K562 (cell line): ENCODE measurements around the gene VWA7. TPM values are rescaled to one million over a fixed set of nuclear protein-coding genes. Genes with fewer than 3 reads are reported as not detected.

ENCODE experiments used
- E2F5 ChIP-seq: sonication (generic); formaldehyde crosslinking; IDR thresholded peaks from 2 replicates; pipeline ENCODE4 v1.8.0; 2022; ENCODE audit warnings: mild to moderate bottlenecking, missing genetic modification reagents
- ETV5 ChIP-seq: sonication (generic); formaldehyde crosslinking; IDR thresholded peaks from 2 replicates; pipeline ENCODE4 v1.4.0; 2020; ENCODE audit warnings: low read depth, mild to moderate bottlenecking, missing genetic modification reagents
- FUS ChIP-seq: fragments of 200-400 bp; formaldehyde crosslinking; optimal IDR thresholded peaks from 2 replicates; pipeline ENCODE3; 2017; ENCODE audit warnings: low read depth, low read length
- GABPB1 ChIP-seq: sonication (generic); formaldehyde crosslinking; IDR thresholded peaks from 2 replicates; pipeline ENCODE4 v1.8.0; 2022; ENCODE audit warnings: mild to moderate bottlenecking, missing genetic modification reagents
- HDAC6 ChIP-seq: IDR thresholded peaks from 2 replicates; pipeline ENCODE4 v1.6.1; 2012; ENCODE audit warnings: low read depth, mild to moderate bottlenecking, control low read depth, inconsistent platforms, low read length, moderate library complexity
- LARP7 ChIP-seq: fragments of 450-650 bp; IDR thresholded peaks from 2 replicates; pipeline ENCODE4 v1.6.1; 2016
- MYBL2 ChIP-seq, 2 experiments: fragments of 450-650 bp in 1 of 2; sonication (generic) in 1 of 2; formaldehyde crosslinking in 1 of 2; IDR thresholded peaks; 2 replicates each; pipeline versions ENCODE4 v1.6.1 to v1.8.1; 2017 to 2022; ENCODE audit warnings: borderline replicate concordance in 1 of 2, inconsistent platforms in 1 of 2, low read depth in 1 of 2, mild to moderate bottlenecking in 1 of 2, missing genetic modification reagents in 1 of 2, moderate library complexity in 1 of 2
- PML ChIP-seq: IDR thresholded peaks from 2 replicates; pipeline ENCODE4 v1.6.1; 2012; ENCODE audit warnings: low read length, inconsistent platforms
- PURB ChIP-seq: sonication (generic); formaldehyde crosslinking; IDR thresholded peaks from 2 replicates; pipeline ENCODE4 v1.9.0; 2021; ENCODE audit warnings: low read depth, mild to moderate bottlenecking, missing genetic modification reagents
- RERE ChIP-seq: sonication (generic); formaldehyde crosslinking; IDR thresholded peaks from 2 replicates; pipeline ENCODE4 v1.8.0; 2023; ENCODE audit warnings: missing genetic modification reagents, mild to moderate bottlenecking, borderline replicate concordance
- ZFPM2 ChIP-seq: fragments of 250-450 bp; sonication (Bioruptor Pico); IDR thresholded peaks from 2 replicates; pipeline ENCODE4 v1.5.1; 2022; ENCODE audit warnings: mild to moderate bottlenecking
- ZNF232 ChIP-seq: sonication (generic); formaldehyde crosslinking; IDR thresholded peaks from 2 replicates; pipeline ENCODE4 v1.8.0; 2022; ENCODE audit warnings: mild to moderate bottlenecking, missing genetic modification reagents
- ZNF277 ChIP-seq: fragments of 250-450 bp; sonication (Bioruptor Pico); IDR thresholded peaks from 2 replicates; pipeline ENCODE4 v1.8.0; 2022; ENCODE audit warnings: inconsistent platforms, mild to moderate bottlenecking, moderate library complexity, borderline replicate concordance
- ZNF354B ChIP-seq: fragments of 250-450 bp; sonication (Bioruptor Pico); IDR thresholded peaks from 2 replicates; pipeline ENCODE4 v1.4.0; 2020
- ZNF395 ChIP-seq: fragments of 200-800 bp; sonication (Bioruptor generic); IDR thresholded peaks from 2 replicates; pipeline ENCODE4 v1.6.1; 2017; ENCODE audit warnings: missing genetic modification characterization, missing compliant biosample characterization
- ZNF408 ChIP-seq: fragments of 250-450 bp; sonication (Bioruptor Pico); IDR thresholded peaks from 2 replicates; pipeline ENCODE4 v1.4.0; 2020; ENCODE audit warnings: low read depth, mild to moderate bottlenecking, moderate library complexity
- ZNF41 ChIP-seq: fragments of 250-450 bp; sonication (Bioruptor Pico); conservative IDR thresholded peaks from 2 replicates; pipeline ENCODE4 v1.4.0; 2020; ENCODE audit warnings: mild to moderate bottlenecking
- ZNF551 ChIP-seq: fragments of 250-450 bp; sonication (Bioruptor Pico); IDR thresholded peaks from 2 replicates; pipeline ENCODE4 v1.5.0; 2021; ENCODE audit warnings: mild to moderate bottlenecking, moderate library complexity
- ZNF584 ChIP-seq: fragments of 200-800 bp; sonication (Bioruptor generic); IDR thresholded peaks from 2 replicates; pipeline ENCODE4 v1.6.1; 2016; ENCODE audit warnings: low read depth, mild to moderate bottlenecking, missing genetic modification characterization, missing compliant biosample characterization
- ZNF76 ChIP-seq: fragments of 250-450 bp; sonication (Bioruptor Pico); IDR thresholded peaks from 2 replicates; pipeline ENCODE4 v1.4.0; 2020; ENCODE audit warnings: mild to moderate bottlenecking, moderate library complexity, borderline replicate concordance
- polyA plus RNA-seq, 8 experiments: library from polyadenylated mRNA; depleted of rRNA in 4 of 8; stranded (reverse) in 5 of 8; unstranded in 3 of 8; fragments of >200 nt; fragmentation: Nextera tagmentation in 2 of 8; fragmentation: Illumina TruSeq in 1 of 8; extraction: Ambion mirVana in 2 of 8; extraction: Trizol in 1 of 8; gene quantifications; 2 replicates each; pipeline versions ENCODE4 v1.2.1 to v1.2.3, GENCODE V29; 2011 to 2014; ENCODE audit warnings: inconsistent platforms in 1 of 8, missing spikeins in 1 of 8
- total RNA-seq, 7 experiments: library from RNA; depleted of rRNA in 6 of 7; stranded (reverse); fragments of >200 nt in 6 of 7; fragmentation: Illumina TruSeq in 2 of 7; extraction: Trizol in 2 of 7; gene quantifications; 2 replicates each; pipeline versions ENCODE4 v1.2.1 to v1.2.3, GENCODE V29; 2011 to 2021; ENCODE audit warnings: low replicate concordance in 1 of 7

Gene VWA7
- total and polyA plus RNA-seq, 9 of the 15 experiments (the other 6 are each of a cell fraction or from before 2014, with no cell fraction given) = 0.18 to 2.9 (median 0.95) TPM

- TF ChIP-seq ZNF277 (CRISPR knock-in tag) = no peak
- no peak for TF ChIP-seq FUS
- no peak for TF ChIP-seq RERE (CRISPR knock-in tag)
- 0 out of 2 replicates have a peak, but pooled peaks have one; percentile 77 for TF ChIP-seq E2F5 (CRISPR knock-in tag)
- TF ChIP-seq ZNF41 (CRISPR knock-in tag) = no peak
- TF ChIP-seq ZNF232 (CRISPR knock-in tag) = no peak
- TF ChIP-seq MYBL2 (IDR thresholded peaks at IDR 0.05; ENCODE audit: low read depth) = no peak
- TF ChIP-seq MYBL2 (CRISPR knock-in tag; IDR thresholded peaks at IDR 0.05; ENCODE audit: borderline replicate concordance) = no peak
- TF ChIP-seq ZNF76 = no peak
- TF ChIP-seq PML = no peak
- no peak for TF ChIP-seq LARP7
- TF ChIP-seq PURB (CRISPR knock-in tag) = no peak
- no peak for TF ChIP-seq ETV5 (CRISPR knock-in tag)
- TF ChIP-seq GABPB1 (CRISPR knock-in tag) = no peak
- TF ChIP-seq HDAC6 = no peak
- no peak for TF ChIP-seq ZNF395
- no peak for TF ChIP-seq ZNF354B (CRISPR knock-in tag)
- TF ChIP-seq ZFPM2 = no peak
- no peak for TF ChIP-seq ZNF584
- TF ChIP-seq ZNF408 (CRISPR knock-in tag) = no peak
- TF ChIP-seq ZNF551 (CRISPR knock-in tag) = no peak
These were observed 50.0 kb downstream of the VWA7 start (continued) for GRCh38 chr6:31727034-31727716.
